Subcutaneous preadipocyte (primary cell): ENCODE data around the gene PER1. TPM values are rescaled to one million over a fixed set of nuclear protein-coding genes. Genes with fewer than 3 reads are reported as not detected.

Source experiments
- total RNA-seq: library from RNA; depleted of rRNA; stranded (reverse); fragments of >200 nt; gene quantifications from 2 replicates; pipeline ENCODE4 v1.2.3, GENCODE V29; 2012

Gene PER1
- total RNA-seq = 27.2 and 38.1 TPM in 2 replicates

GRCh38 chr17:8152112-8152775 is at the start of gene PER1:
Gene PER1 (minus strand): TSS chr17:8152404. CDS start chr17:8150706, 1,698 bp downstream.

GRCh38 chr17:8189711-8190477 is 37.7 kb upstream of the PER1 start, which contains the start of gene BORCS6:
Gene BORCS6 (minus strand): TSS chr17:8190180. CDS start chr17:8190140, 40 bp downstream.

GRCh38 chr17:8176197-8176940 is 24.2 kb upstream of the PER1 start, which contains the start of gene TMEM107:
Gene TMEM107 (minus strand): TSS chr17:8176380. CDS start chr17:8176286, 94 bp downstream.

GRCh38 chr17:8162233-8162996 is 10.2 kb upstream of the PER1 start, which contains the start of gene VAMP2:
Gene VAMP2 (minus strand): TSS chr17:8162948. CDS start chr17:8162879, 69 bp downstream.

GRCh38 chr17:8123695-8124349 is 28.4 kb downstream of the PER1 start, which contains the start of gene HES7:
Gene HES7 (minus strand): TSS chr17:8124106. CDS start chr17:8124084, 22 bp downstream.

GRCh38 chr17:8117980-8118768 is 34.0 kb downstream of the PER1 start, which contains the start of gene ALOXE3:
Gene ALOXE3 (minus strand): TSS chr17:8118514. CDS start chr17:8117990, 524 bp downstream.

Other genes with a start within 250 kb of the PER1 start
- 1.1 and 2.2 TPM in 2 replicates for gene RNF227, start 236.1 kb downstream of the PER1 start, total RNA-seq
- under 0.01 and 0.98 TPM in 2 replicates for gene KCNAB3, start 222.5 kb downstream of the PER1 start, total RNA-seq
- 27.2 and 38.6 TPM in 2 replicates for gene TRAPPC1, start 220.5 kb downstream of the PER1 start, total RNA-seq
- 21.7 and 28.5 TPM in 2 replicates for gene CNTROB, start 220.2 kb downstream of the PER1 start, total RNA-seq
- under 0.01 TPM in 1 of 2 replicates, not detected in the other for gene GUCY2D, start 149.8 kb downstream of the PER1 start, total RNA-seq
- gene ALOX15B, start 113.3 kb downstream of the PER1 start, total RNA-seq = 0.20 and 1.8 TPM in 2 replicates
- gene ALOX12B, start 64.7 kb downstream of the PER1 start, total RNA-seq = 0.73 TPM in 1 of 2 replicates, not detected in the other
- not detected in 2 replicates for gene ALOXE3, start 33.9 kb downstream of the PER1 start, total RNA-seq
- 0.37 and 0.39 TPM in 2 replicates for gene HES7, start 28.3 kb downstream of the PER1 start, total RNA-seq
- 3.3 and 5.5 TPM in 2 replicates for gene VAMP2, start 10.5 kb upstream of the PER1 start, total RNA-seq
- gene TMEM107, start 24.0 kb upstream of the PER1 start, total RNA-seq = 23.9 and 30.1 TPM in 2 replicates
- gene BORCS6, start 37.8 kb upstream of the PER1 start, total RNA-seq = 5.9 and 6.2 TPM in 2 replicates
- gene AURKB, start 58.2 kb upstream of the PER1 start, total RNA-seq = 24.6 and 32.6 TPM in 2 replicates
- 6.6 and 12.1 TPM in 2 replicates for gene CTC1, start 95.7 kb upstream of the PER1 start, total RNA-seq
- 53.6 and 83.7 TPM in 2 replicates for gene PFAS, start 96.9 kb upstream of the PER1 start, total RNA-seq
- gene RANGRF, start 136.3 kb upstream of the PER1 start, total RNA-seq = 7.6 and 8.1 TPM in 2 replicates
- gene SLC25A35, start 143.0 kb upstream of the PER1 start, total RNA-seq = 1.1 and 1.2 TPM in 2 replicates
- not detected in 2 replicates for gene ARHGEF15, start 157.8 kb upstream of the PER1 start, total RNA-seq
- not detected in 2 replicates for gene ODF4, start 187.4 kb upstream of the PER1 start, total RNA-seq
- gene RPL26, start 230.8 kb upstream of the PER1 start, total RNA-seq = 1,773 and 4,256 TPM in 2 replicates
- gene RNF222, start 245.4 kb upstream of the PER1 start, total RNA-seq = not detected in 2 replicates